HG03108 (cell line): ENCODE measurements around the gene EIF4G1.
"Not testable (repeated sequence)": the region's sequence is repeated elsewhere in the genome, so short reads cannot be mapped to it uniquely, and the experiment has no call there.

Source experiments
- ATAC-seq: cut with Tn5 transposase; IDR thresholded peaks from one replicate; pipeline ENCODE4 v1.9.1; 2021; ENCODE audit warnings: moderate library complexity; ENCODE audit not compliant: unreplicated experiment

EIF4G1 gene

GRCh38 chr3:184314363-184314699, at the start of gene EIF4G1:
TSS of gene EIF4G1 (plus strand) at chr3:184314606. CDS start at chr3:184315797, 1,191 bp downstream.
- ATAC-seq: peak; percentile 90

- not testable (repeated sequence) for ATAC-seq
These were observed 47.2 kb upstream of the EIF4G1 start for GRCh38 chr3:184267249-184267648.

GRCh38 chr3:184272269-184272668, 42.1 kb upstream of the EIF4G1 start:
- ATAC-seq: no peak

GRCh38 chr3:184275381-184275701, 39.1 kb upstream of the EIF4G1 start:
- ATAC-seq: no peak

- ATAC-seq: no peak
These were observed 38.2 kb upstream of the EIF4G1 start, which contains the start of gene ECE2 for GRCh38 chr3:184275961-184276910. TSS of gene ECE2 (plus strand) at chr3:184276022. CDS start at chr3:184276154, 132 bp downstream.

GRCh38 chr3:184277366-184277765, 37.0 kb upstream of the EIF4G1 start:
- no peak for ATAC-seq

GRCh38 chr3:184282941-184283340, 31.5 kb upstream of the EIF4G1 start:
- no peak for ATAC-seq

- no peak for ATAC-seq
These were observed 30.7 kb upstream of the EIF4G1 start for GRCh38 chr3:184283681-184284080.

GRCh38 chr3:184284696-184285095, 29.7 kb upstream of the EIF4G1 start:
- no peak for ATAC-seq

- no peak for ATAC-seq
These were observed 24.9 kb upstream of the EIF4G1 start for GRCh38 chr3:184289426-184289938.

- ATAC-seq: no peak
These were observed 24.1 kb upstream of the EIF4G1 start for GRCh38 chr3:184290331-184290730.

GRCh38 chr3:184291044-184291737, 23.2 kb upstream of the EIF4G1 start:
- ATAC-seq: no peak

- ATAC-seq: no peak
These were observed 22.5 kb upstream of the EIF4G1 start for GRCh38 chr3:184291738-184292445.

GRCh38 chr3:184295771-184296170, 18.6 kb upstream of the EIF4G1 start:
- no peak for ATAC-seq

GRCh38 chr3:184296616-184297015, 17.8 kb upstream of the EIF4G1 start:
- no peak for ATAC-seq

- ATAC-seq: peak; percentile 93
These were observed 15.5 kb upstream of the EIF4G1 start, which contains the start of gene PSMD2 for GRCh38 chr3:184298759-184299487. TSS of gene PSMD2 (plus strand) at chr3:184299241. CDS start at chr3:184299267, 26 bp downstream.

GRCh38 chr3:184299488-184300377, 14.7 kb upstream of the EIF4G1 start:
- no peak for ATAC-seq

- ATAC-seq: no peak
These were observed 14.1 kb upstream of the EIF4G1 start for GRCh38 chr3:184300378-184300720.

- ATAC-seq: no peak
These were observed 8.8 kb upstream of the EIF4G1 start for GRCh38 chr3:184305577-184305976.
